HEK293 (cell line): Measurements from ENCODE around the gene STIP1.

ENCODE experiments used
- GLIS2 ChIP-seq: fragments of 450-650 bp; formaldehyde crosslinking; IDR thresholded peaks from 2 replicates; pipeline ENCODE4 v1.5.1; 2016; ENCODE audit warnings: missing biosample characterization, missing genetic modification characterization
- HOXD13 ChIP-seq: sonication (generic); formaldehyde crosslinking; IDR thresholded peaks from 2 replicates; pipeline ENCODE4 v1.8.0; 2022; ENCODE audit warnings: missing genetic modification reagents, borderline replicate concordance
- OSR2 ChIP-seq: fragments of 450-650 bp; formaldehyde crosslinking; IDR thresholded peaks from 2 replicates; pipeline ENCODE4 v1.5.1; 2016; ENCODE audit warnings: missing biosample characterization, missing genetic modification characterization
- PATZ1 ChIP-seq: fragments of 450-650 bp; formaldehyde crosslinking; IDR thresholded peaks from 2 replicates; pipeline ENCODE4 v1.5.1; 2016; ENCODE audit warnings: missing biosample characterization, missing genetic modification characterization
- PRDM10 ChIP-seq: fragments of 450-650 bp; formaldehyde crosslinking; IDR thresholded peaks from 2 replicates; pipeline ENCODE4 v1.5.1; 2016; ENCODE audit warnings: missing biosample characterization, missing genetic modification characterization
- PRDM2 ChIP-seq: fragments of 450-650 bp; formaldehyde crosslinking; IDR thresholded peaks from 2 replicates; pipeline ENCODE4 v1.5.1; 2016; ENCODE audit warnings: missing biosample characterization, missing genetic modification characterization, borderline replicate concordance
- SCRT1 ChIP-seq: fragments of 450-650 bp; formaldehyde crosslinking; IDR thresholded peaks from 2 replicates; pipeline ENCODE4 v1.5.1; 2016; ENCODE audit warnings: missing biosample characterization, missing genetic modification characterization, borderline replicate concordance
- SP2 ChIP-seq: fragments of 450-650 bp; formaldehyde crosslinking; IDR thresholded peaks from 2 replicates; pipeline ENCODE4 v1.5.1; 2016; ENCODE audit warnings: missing biosample characterization, missing genetic modification characterization
- SP3 ChIP-seq: fragments of 450-650 bp; formaldehyde crosslinking; IDR thresholded peaks from 2 replicates; pipeline ENCODE4 v1.5.1; 2016; ENCODE audit warnings: missing biosample characterization, missing genetic modification characterization
- TCF7L2 ChIP-seq: IDR thresholded peaks from 2 replicates; pipeline ENCODE4 v1.6.1; 2011; ENCODE audit warnings: low read depth, mild to moderate bottlenecking, inconsistent platforms, low read length, moderate library complexity, borderline replicate concordance
- ZNF148 ChIP-seq: fragments of 450-650 bp; formaldehyde crosslinking; IDR thresholded peaks from 2 replicates; pipeline ENCODE4 v1.5.0; 2017; ENCODE audit warnings: missing biosample characterization, missing genetic modification characterization, borderline replicate concordance
- ZNF16 ChIP-seq: fragments of 450-650 bp; formaldehyde crosslinking; IDR thresholded peaks from 2 replicates; pipeline ENCODE4 v1.5.1; 2016; ENCODE audit warnings: low read depth, missing biosample characterization, missing genetic modification characterization
- ZNF274 ChIP-seq, 2 experiments: fragments of 200-500 bp in 1 of 2; fragments of 450-650 bp in 1 of 2; sonication (Bioruptor generic) in 1 of 2; formaldehyde crosslinking in 1 of 2; IDR thresholded peaks; 2 replicates each; pipeline versions ENCODE4 v1.5.1 to v1.6.1; 2014 to 2016; ENCODE audit warnings: borderline replicate concordance in 1 of 2, inconsistent platforms in 1 of 2, low read length in 1 of 2, missing biosample characterization in 1 of 2, missing genetic modification characterization in 1 of 2
- ZNF280C ChIP-seq: fragments of 450-650 bp; formaldehyde crosslinking; IDR thresholded peaks from 2 replicates; pipeline ENCODE4 v1.5.1; 2016; ENCODE audit warnings: missing biosample characterization, missing genetic modification characterization
- ZNF362 ChIP-seq: fragments of 450-650 bp; formaldehyde crosslinking; IDR thresholded peaks from 2 replicates; pipeline ENCODE4 v1.5.1; 2016; ENCODE audit warnings: missing biosample characterization, missing genetic modification characterization
- ZNF48 ChIP-seq: fragments of 450-650 bp; formaldehyde crosslinking; IDR thresholded peaks from 2 replicates; pipeline ENCODE4 v1.5.1; 2016; ENCODE audit warnings: missing biosample characterization, missing genetic modification characterization
- ZNF658 ChIP-seq: fragments of 450-650 bp; formaldehyde crosslinking; IDR thresholded peaks from 2 replicates; pipeline ENCODE4; 2016; ENCODE audit warnings: missing biosample characterization, missing genetic modification characterization
- ZNF785 ChIP-seq: fragments of 450-650 bp; formaldehyde crosslinking; IDR thresholded peaks from 2 replicates; pipeline ENCODE4 v1.5.1; 2016; ENCODE audit warnings: missing biosample characterization, missing genetic modification characterization
- ZNF792 ChIP-seq: fragments of 450-650 bp; formaldehyde crosslinking; IDR thresholded peaks from 2 replicates; pipeline ENCODE4 v1.5.1; 2016; ENCODE audit warnings: missing biosample characterization, missing genetic modification characterization

The STIP1 gene

GRCh38 chr11:64152841-64153691 lies 32.9 kb upstream of the STIP1 start (continued):
- TF ChIP-seq PRDM2 (tag by site-specific recombination): no peak
- TF ChIP-seq ZNF280C (tag by site-specific recombination): no peak
- no peak for TF ChIP-seq ZNF362 (tag by site-specific recombination)
- 0 out of 2 replicates have a peak, but pooled peaks have one; percentile 8 for TF ChIP-seq GLIS2 (tag by site-specific recombination)
- TF ChIP-seq ZNF148: no peak
- TF ChIP-seq HOXD13: no peak
- no peak for TF ChIP-seq ZNF16 (tag by site-specific recombination)
- TF ChIP-seq ZNF658: no peak
- TF ChIP-seq ZNF792 (tag by site-specific recombination): no peak
- TF ChIP-seq TCF7L2: no peak
- TF ChIP-seq ZNF785: no peak
- TF ChIP-seq SP2 (tag by site-specific recombination): peak; percentile 33; the same call in 1 of the 2 replicates
- TF ChIP-seq PRDM10 (tag by site-specific recombination): no peak
- TF ChIP-seq SCRT1: no peak
- no peak for TF ChIP-seq ZNF274 (IDR thresholded peaks at IDR 0.05; ENCODE audit: low read length)
- TF ChIP-seq ZNF274 (tag by site-specific recombination; IDR thresholded peaks at IDR 0.05; ENCODE audit: borderline replicate concordance): no peak
- no peak for TF ChIP-seq OSR2 (tag by site-specific recombination)
- 0 out of 2 replicates have a peak, but pooled peaks have one; percentile 28 for TF ChIP-seq PATZ1 (tag by site-specific recombination)
- TF ChIP-seq ZNF48 (tag by site-specific recombination): no peak
- TF ChIP-seq SP3 (tag by site-specific recombination): peak; percentile 44
